Measurements from ENCODE around the gene PLAU.
"Not testable (repeated sequence)": the region's sequence is repeated elsewhere in the genome, so short reads cannot be mapped to it uniquely, and the experiment has no call there.

PLAU gene

GRCh38 chr10:73956476-73957359, 45.8 kb downstream of the PLAU start:
- peak; percentile 33 for DNase-seq

GRCh38 chr10:73959484-73960243, 48.7 kb downstream of the PLAU start:
- DNase-seq, result no peak

GRCh38 chr10:73962386-73962785, 51.5 kb downstream of the PLAU start:
- DNase-seq, result no peak

- DNase-seq, result not testable (repeated sequence)
Measured at GRCh38 chr10:73963533-73963932, 52.6 kb downstream of the PLAU start.

GRCh38 chr10:73964743-73965142, 53.8 kb downstream of the PLAU start:
- no peak for DNase-seq

- not testable (repeated sequence) for DNase-seq
Measured at GRCh38 chr10:73965267-73965889, 54.4 kb downstream of the PLAU start.

- DNase-seq, result peak; percentile 92
Measured at GRCh38 chr10:73965890-73966768, 55.2 kb downstream of the PLAU start.

GRCh38 chr10:73967022-73967429, 56.1 kb downstream of the PLAU start:
- DNase-seq, result no peak

All from eye (tissue), 1 donor.